Left colon (tissue), 2 donors: ENCODE measurements around the gene VENTX. TPM values are rescaled to one million over a fixed set of nuclear protein-coding genes. Genes with fewer than 3 reads are reported as not detected.

Experiments used
- ATAC-seq: fragments of 200-7000 bp; cut with Tn5 transposase; one replicate; pipeline ENCODE4 v1.9.1; 2020; ENCODE audit warnings: mild to moderate bottlenecking, moderate library complexity
- DNase-seq, 2 donors: peaks; one replicate each; pipeline ENCODE4 v3.0.0-alpha.2; 2020
- intact Hi-C, 2 donors: fragments of 100-400 bp; cut with DNase I in 1 of 2; cut with micrococcal nuclease in 1 of 2; formaldehyde crosslinking; loops; one replicate each; pipeline versions ENCODE4 v1.11.2 to v1.14.0; 2022; cut with DNase I, micrococcal nuclease
- total RNA-seq, 2 donors: library from RNA; stranded (reverse); fragmentation: NEBNext Ultra II Directional; extraction: Animal tissue kit (Norgen Biotek cat#: 25700); gene quantifications; one replicate each; pipeline ENCODE4 v1.2.1, GENCODE V29; 2021
- donor health status: DM: no; HTN: no; CAD: no.
- donor health status: DM: yes; HTN: yes; CAD: no.

The VENTX gene
- total RNA-seq, 2 donors from 2014 or later: 0.14 TPM; not detected in 1

GRCh38 chr10:133201151-133201947 lies 36.3 kb upstream of the VENTX start:
- intact Hi-C loops: no loop called here
- ATAC-seq (no peak), DNase-seq (no peak)

DNA sequence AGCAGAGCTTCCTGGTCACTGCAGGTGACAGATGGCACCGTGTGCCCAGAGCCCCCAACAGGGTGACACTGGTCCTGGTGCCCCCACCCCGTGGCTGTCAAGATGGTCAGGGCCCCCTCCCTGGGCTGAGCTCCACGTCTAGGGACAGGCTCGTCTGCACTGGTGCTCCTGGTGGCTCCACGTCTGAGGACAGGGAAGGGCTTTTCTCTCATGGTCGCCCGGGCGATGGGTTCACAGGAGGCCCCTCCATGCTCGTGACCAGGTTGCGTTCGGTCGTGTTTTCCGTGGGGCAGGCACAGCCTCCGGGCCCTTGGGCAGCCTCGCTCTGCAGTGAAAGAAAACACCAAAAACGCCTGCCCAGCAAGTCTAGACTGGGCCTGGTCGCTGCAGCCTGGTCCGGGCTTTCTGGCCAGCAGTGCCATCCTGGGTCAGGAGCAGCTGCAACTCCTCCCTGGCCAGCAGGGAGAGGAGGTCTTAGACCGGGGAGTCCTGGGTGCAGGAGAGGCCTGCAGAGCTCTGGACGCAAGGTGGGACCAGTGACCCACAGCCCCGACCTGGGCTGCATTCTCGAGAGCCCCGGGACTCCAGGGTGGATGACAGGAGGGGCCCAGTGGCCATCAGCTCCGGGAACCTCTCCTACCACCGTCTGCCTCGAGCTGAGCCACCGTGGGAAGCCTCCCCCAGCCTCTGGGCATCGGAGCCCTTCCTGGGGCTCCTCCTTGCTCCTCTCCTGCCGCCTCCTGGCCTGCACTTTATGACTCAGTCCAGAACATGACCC lies 35.5 kb upstream of the VENTX start:
- DNase-seq (no peak), ATAC-seq (no peak)
- intact Hi-C loops: no loop called here

DNA sequence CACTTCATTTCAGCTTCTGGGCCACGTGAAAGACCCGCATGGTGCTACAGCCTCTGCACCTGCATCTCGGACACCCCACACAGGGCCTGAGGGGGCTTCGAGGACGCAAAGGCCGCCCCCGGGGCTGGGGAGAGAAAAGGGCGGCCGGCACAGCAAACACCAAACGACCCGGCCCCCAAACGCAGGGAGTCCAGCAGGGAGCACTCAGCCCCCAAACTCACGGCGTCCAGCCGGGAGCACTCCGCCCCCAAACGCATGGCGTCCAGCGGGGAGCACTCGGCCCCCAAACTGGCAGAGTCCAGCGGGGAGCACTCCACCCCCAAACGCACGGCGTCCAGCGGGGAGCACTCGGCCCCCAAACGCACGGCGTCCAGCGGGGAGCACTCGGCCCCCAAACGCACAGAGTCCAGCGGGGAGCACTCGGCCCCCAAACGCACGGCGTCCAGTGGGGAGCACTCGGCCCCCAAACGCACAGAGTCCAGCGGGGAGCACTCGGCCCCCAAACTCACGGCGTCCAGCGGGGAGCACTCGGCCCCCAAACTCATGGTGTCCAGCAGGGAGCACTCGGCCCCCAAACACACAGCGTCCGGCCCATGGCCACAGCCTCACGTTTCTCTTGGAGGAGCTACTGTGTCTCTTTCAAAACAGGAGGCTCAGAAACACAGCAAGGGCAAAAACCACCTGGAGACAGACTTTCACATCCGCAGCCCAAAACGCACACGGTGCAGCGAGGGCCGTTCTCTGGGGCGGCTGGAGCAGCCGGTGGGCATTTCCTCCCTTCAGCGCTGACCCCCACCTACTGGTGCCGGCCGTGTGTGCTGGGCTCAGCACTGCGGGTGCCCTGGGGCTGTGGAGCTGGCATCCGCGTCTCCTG lies 34.6 kb upstream of the VENTX start:
- DNase-seq: no peak
- intact Hi-C loops: no loop called here
- no peak for ATAC-seq

GRCh38 chr10:133203652-133204195 lies 33.9 kb upstream of the VENTX start:
- DNase-seq: no peak
- no peak for ATAC-seq
- intact Hi-C loops: no loop called here

- DNase-seq: no peak
- no peak for ATAC-seq
- intact Hi-C loops: no loop called here
Measured at GRCh38 chr10:133204226-133205015, 33.2 kb upstream of the VENTX start.

DNA sequence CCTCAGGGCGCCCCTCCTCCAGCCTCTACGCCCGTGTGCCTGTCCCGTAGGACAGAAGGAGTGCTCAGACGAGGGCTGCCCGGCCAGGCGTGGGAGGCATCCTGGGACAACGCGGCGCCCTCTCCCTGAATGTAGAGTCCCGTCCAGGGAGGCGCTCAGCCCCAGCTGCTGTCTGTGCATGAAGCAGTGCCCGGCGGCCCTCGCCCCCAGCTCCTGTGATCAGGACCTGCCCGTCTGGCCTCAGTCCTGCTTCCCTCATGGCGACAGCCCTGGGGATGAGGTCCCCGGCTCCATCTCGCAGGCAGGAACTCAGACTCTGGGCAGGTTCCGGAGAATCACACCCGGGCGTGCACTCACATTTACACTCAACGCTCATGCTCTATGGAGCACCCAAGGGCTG lies 32.5 kb upstream of the VENTX start:
- intact Hi-C loops: no loop called here
- no peak for DNase-seq
- no peak for ATAC-seq

DNA sequence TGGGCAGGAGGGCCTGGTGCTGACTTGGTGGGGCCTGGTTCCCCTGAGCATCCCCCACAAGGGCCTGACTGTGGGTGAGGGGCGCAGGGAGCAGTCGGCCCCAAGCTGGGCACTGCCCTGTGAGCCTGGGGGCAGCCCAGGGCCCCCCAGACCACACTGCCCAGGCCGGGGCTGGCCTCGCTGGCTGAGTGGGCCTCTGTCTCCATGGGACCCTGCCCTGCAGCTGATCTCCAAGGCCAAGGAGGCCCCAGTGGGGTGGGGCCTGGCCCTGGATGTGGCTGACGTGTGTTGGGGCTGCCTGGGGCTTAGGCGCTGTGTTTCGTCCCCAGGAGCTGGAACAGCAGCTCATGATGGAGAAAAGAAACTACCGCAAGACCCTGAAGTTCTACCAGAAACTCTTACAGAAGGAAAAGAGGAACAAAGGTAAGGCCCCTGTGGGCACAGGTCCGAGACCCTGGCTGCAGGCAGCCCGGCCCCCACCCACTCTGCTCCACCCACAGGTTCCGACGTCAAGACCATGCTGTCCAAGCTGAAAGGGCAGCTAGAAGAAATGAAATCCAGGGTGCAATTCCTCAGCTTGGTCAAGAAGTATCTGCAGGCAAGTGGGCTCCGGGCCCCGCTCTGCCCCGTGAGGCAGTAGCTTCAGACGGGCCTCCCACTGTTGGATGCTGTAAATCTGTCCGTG lies 31.2 kb upstream of the VENTX start:
- DNase-seq (no peak), ATAC-seq (no peak)
- intact Hi-C loops: no loop called here

DNA sequence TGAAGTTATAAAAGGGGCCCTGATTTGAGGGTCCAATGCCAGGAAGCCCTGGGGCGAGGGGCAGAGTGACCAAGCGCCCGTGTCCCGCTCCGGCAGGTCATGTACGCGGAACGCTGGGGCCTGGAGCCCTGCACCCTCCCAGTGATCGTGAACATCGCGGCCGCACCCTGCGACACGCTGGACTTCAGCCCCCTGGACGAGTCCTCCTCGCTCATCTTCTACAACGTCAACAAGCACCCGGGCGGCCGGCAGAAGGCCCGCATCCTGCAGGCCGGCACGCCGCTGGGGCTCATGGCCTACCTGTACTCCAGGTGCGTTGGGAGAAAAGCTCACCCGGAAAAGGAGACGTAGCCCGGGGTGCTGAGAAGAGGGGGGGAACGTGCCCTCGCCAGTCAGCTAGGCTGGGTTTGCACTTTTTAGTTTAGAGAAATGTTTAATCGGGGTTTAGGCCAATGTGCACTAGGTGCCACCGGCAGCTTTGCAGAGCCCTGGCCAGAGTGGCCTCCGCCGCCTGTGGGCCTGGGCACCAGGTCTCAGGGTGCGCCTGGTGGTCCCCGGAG lies 30.5 kb upstream of the VENTX start:
- intact Hi-C loops: no loop called here
- no peak for DNase-seq
- no peak for ATAC-seq

DNA sequence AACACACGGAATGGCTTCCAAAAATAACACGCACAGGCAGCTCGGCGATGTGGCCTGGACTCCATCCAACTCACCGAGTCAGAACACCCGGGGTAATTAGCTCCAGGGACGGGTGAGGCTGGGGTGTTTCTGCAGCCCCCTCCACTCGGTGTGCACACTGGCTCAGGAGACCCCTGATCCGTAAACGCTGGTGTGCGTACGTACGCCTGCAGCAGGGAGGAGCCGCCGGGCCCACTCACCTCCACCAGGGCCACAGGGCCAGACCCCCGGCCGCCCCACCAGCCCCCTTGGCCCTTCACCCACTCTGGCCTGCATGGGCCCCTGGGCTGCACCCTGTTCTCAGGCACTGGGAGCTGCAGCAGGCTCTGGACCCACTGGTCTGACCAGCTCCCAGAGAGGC lies 30.0 kb upstream of the VENTX start:
- intact Hi-C loops: no loop called here
- DNase-seq (no peak), ATAC-seq (no peak)

DNA sequence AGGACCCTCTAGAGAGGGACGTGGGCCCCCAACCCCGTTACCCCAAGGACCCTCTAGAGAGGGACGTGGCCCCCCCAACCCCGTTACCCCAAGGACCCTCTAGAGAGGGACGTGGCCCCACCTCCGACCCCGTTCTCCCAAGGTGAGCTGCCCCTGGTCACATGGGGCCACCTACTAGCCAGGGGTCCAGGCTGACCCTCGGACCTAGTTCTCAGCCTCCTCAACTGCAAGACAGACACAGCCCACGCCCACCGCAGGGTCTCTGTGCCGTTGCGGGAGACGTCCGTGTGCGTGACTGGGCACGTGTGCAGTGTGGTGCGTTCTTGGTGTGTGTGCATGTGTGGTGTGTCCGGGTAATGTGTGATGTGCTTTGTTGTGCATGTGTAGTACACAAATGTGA lies 29.2 kb upstream of the VENTX start:
- ATAC-seq (no peak), DNase-seq (no peak)
- intact Hi-C loops: no loop called here

DNA sequence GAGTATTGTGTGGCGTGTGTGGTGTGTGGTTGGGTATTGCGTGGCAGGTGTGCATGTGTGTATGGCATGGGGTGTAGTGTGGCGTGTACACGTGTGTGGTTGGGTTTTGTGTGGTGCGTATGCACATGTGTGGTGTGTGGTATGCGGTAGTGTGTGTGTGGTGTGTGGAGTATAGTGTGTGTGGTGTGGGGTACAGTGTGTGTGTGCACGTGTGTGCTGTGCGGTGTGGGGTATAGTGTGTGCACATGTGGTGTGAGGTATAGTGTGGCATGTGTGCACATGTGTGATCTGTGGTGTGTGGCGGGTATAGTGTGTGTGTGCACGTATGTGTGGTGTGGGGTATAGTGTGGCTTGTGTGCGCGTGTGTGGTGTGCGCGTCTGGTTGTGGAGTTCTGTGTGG lies 28.5 kb upstream of the VENTX start:
- ATAC-seq: no peak
- no peak for DNase-seq
- intact Hi-C loops: no loop called here

- DNase-seq (no peak), ATAC-seq (no peak)
- intact Hi-C loops: no loop called here
Measured at GRCh38 chr10:133209641-133210040, 28.0 kb upstream of the VENTX start.

DNA sequence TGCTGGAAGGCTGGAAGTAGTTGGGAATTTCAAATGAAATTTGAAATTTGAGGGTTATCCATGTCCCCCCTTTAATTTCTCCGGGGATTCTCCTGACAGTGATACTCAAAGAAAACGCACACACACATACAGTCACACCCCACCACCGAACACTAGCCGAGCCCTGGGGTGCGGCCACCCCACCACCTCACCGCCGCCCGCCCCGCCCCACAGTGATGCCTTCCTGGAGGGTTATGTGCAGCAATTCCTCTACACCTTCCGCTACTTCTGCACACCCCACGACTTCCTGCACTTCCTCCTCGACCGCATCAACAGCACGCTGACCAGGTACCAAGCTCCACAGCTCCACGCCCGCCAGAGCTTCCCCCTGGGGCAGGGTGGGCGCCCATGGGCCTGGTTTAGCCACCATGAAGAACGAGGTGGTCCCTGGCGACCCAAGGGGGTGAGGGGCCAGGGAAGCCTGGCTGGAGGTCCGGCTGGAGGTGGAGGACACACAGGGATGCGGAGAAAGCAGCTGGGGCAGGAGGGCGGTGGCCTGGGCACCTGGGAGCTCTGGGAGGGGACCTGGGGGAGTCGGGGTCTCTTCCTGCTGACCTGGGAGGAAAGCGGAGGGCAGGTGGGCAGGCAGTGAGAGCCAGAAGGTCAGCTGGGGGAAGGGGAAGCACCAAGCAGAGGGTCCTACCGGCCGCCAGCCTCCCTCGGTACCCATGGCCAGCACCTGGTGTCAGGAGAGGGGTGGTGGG lies 27.1 kb upstream of the VENTX start:
- intact Hi-C loops: no loop called here
- no peak for ATAC-seq
- no peak for DNase-seq

GRCh38 chr10:133211141-133211830 lies 26.4 kb upstream of the VENTX start:
- ATAC-seq (no peak), DNase-seq (no peak)
- intact Hi-C loops: no loop called here

GRCh38 chr10:133211959-133212852 lies 25.4 kb upstream of the VENTX start:
- DNase-seq (no peak), ATAC-seq (no peak)
- intact Hi-C loops: no loop called here
